ENCODE measurements around the gene MOAP1.
"Not testable (repeated sequence)": the region's sequence is repeated elsewhere in the genome, so short reads cannot be mapped to it uniquely, and the experiment has no call there.

Gene MOAP1

DNA sequence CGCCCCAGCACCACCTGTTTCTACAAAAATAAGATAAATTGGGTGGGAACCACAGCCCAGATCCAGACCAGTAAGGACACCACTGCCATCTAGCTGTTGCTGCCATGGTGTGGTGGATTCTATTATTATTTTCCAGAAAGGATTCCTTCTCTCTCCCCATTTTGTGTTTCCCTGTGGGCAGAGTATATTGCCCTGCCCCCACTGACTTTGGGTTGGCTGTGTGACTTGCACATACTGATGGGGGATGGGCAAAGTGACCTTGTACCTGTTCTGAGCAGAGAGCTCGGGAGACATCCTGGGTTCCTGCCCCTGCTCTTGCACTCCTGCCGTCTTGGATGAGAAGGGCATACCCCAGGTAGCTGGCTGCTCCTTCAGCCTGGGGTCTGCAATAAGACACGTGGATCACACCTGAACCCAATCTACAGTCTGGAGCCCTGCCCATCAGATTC is 24.3 kb downstream of the MOAP1 start:
- H3K4me1 ChIP-seq (ENCODE audit: control insufficient read depth, insufficient read depth, low read length), result no peaks in the 10 kb centered on the region
- POLR2A ChIA-PET, result interaction anchor here (0.7 kb wide), 1 partner anchor 27 kb away, joined by 3 read pairs; no protein-coding TSS in a partner anchor

DNA sequence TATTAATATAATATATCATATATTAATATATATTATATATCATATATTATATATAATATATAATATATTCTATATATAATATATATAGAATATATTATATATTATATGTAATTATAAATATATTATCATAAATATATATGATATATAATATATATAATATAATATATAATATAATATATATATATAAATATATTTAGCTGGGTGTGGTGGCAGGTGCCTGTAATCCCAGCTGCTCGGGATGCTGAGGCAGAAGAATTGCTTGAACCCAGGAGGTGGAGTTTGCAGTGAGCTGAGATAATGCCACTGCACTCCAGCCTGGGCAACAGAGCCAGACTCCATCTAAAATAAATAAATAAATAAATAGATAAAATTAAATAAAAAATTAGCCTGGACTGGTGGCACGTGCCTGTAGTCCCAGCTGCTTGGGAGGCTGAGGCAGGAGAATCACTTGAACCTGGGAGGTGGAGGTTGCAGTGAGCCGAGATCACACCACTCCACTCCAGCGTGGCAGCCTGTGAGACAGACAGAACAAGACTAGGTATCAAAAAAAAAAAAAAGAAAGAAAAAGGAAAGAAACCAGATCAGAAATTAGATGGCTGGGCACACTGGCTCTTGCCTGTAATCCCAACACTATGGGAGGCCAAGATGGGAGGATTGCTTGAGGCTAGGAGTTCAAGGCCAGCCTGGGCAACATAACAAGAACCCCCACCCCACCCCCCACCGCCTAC is 24.9 kb downstream of the MOAP1 start:
- ChIA-PET CTCF (interaction anchor here (0.6 to 1.4 kb wide), 6 partner anchors 12 to 507 kb away, joined by 3 to 7 read pairs (median 4); no protein-coding TSS in a partner anchor), POLR2A (interaction anchor here (0.7 kb wide), 1 partner anchor 27 kb away, joined by 3 read pairs; no protein-coding TSS in a partner anchor)
- not testable (repeated sequence) for H3K9me3 ChIP-seq (ENCODE audit: control insufficient read depth, insufficient read depth, low read depth, low read length); H3K36me3 ChIP-seq (ENCODE audit: control insufficient read depth in 2 of 2, insufficient read depth in 1 of 2, low read length in 2 of 2); H3K4me1 ChIP-seq (ENCODE audit: control insufficient read depth, insufficient read depth, low read length); H3K4me3 ChIP-seq (ENCODE audit: low read depth, low read length); H3K27ac ChIP-seq (ENCODE audit: extremely low read depth, low read depth, low read length)
- TF ChIP-seq ZNF335 (tag by site-specific recombination; conservative IDR thresholded peaks at IDR 0.05), result peak; percentile 37; the same call in 1 of the 2 replicates

More for the DNA sequence above, 24.3 kb downstream of the MOAP1 start:
- Histone ChIP-seq H3K4me3 (ENCODE audit: low read depth, low read length) (no peak overlapping the region), H3K9me3 (ENCODE audit: control insufficient read depth, insufficient read depth, low read depth, low read length) (no peaks in the 10 kb centered on the region), H3K27ac (ENCODE audit: extremely low read depth, low read depth, low read length) (no peak overlapping the region), H3K36me3 (ENCODE audit: control insufficient read depth in 2 of 2, insufficient read depth in 1 of 2, low read length in 2 of 2) (no peaks in the 10 kb centered on the region)
- peak; percentile 38 for TF ChIP-seq ZNF654 (tag by site-specific recombination; IDR thresholded peaks at IDR 0.05; ENCODE audit: low read depth)
- TF ChIP-seq GLIS2 (tag by site-specific recombination; IDR thresholded peaks at IDR 0.05), result no peak
- CTCF ChIA-PET, result interaction anchor here (0.6 to 1.4 kb wide), 11 partner anchors 9 to 506 kb away, joined by 3 to 8 read pairs (median 4); no protein-coding TSS in a partner anchor

DNA sequence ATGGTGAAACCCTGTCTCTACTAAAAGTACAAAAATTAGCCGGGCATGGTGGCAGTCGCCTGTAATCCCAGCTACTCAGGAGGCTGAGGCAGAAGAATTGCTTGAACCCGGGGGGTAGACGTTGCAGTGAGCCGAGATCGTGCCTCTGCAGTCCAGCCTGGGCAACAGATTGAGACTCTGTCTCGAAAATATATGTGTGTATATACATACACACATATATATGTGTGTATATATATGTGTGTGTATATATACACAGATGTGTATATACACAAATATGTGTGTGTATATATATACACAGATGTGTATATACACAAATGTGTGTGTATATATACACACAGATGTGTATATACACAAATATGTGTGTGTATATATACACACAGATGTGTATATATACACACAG is 26.3 kb downstream of the MOAP1 start:
- H3K4me1 ChIP-seq (ENCODE audit: control insufficient read depth, insufficient read depth, low read length); H3K27ac ChIP-seq (ENCODE audit: extremely low read depth, low read depth, low read length); H3K4me3 ChIP-seq (ENCODE audit: low read depth, low read length); POLR2A ChIA-PET; H3K36me3 ChIP-seq (ENCODE audit: control insufficient read depth in 2 of 2, insufficient read depth in 1 of 2, low read length in 2 of 2); CTCF ChIA-PET; H3K9me3 ChIP-seq (ENCODE audit: control insufficient read depth, insufficient read depth, low read depth, low read length): not testable (repeated sequence)

DNA sequence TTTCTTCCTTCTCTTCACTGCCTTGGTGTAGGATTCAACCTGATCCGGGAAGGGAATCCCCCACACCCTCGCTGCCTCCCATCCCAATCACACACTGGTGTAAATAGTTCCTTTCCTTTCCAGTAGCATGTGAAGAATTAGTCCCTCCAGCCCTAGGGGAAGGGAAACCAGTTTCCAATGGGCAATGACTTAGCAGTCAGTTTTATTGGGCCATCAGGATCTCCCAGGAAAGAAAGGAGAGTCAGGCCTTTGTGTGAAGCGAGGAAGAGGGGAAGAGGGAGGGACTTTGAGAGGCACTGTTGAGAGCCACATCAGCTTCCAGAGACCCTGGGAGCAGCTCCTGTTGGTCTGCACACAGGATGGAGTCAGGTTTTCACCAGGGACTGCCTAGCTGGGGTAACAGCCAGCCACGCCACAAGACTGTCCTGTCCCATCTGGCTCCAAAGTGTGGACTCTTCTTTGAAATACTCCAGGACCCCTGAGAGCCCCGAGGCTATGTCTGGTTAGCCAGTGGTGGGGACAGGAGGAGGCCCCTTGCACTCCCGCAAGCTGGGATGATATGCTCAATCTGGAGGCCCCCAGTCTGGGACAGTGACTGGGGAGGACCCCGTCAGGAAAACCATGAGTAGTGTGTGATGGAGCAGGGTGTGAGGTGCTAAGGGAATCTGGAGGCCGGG is 27.9 kb downstream of the MOAP1 start:
- TF ChIP-seq ZNF302 (tag by site-specific recombination; IDR thresholded peaks at IDR 0.05; ENCODE audit: low read depth), result no peak
- TF ChIP-seq IKZF3 (tag by site-specific recombination; IDR thresholded peaks at IDR 0.05), result 0 out of 2 replicates have a peak, but pooled peaks have one; percentile 21
- no peaks in the 10 kb centered on the region for H3K4me1 ChIP-seq (ENCODE audit: control insufficient read depth, insufficient read depth, low read length)
- no peak overlapping the region for H3K4me3 ChIP-seq (ENCODE audit: low read depth, low read length)
- POLR2A ChIA-PET, result no interaction called here
- CTCF ChIA-PET, result interaction anchor here (1.0 kb wide), 1 partner anchor 44 kb away, joined by 5 read pairs; no protein-coding TSS in a partner anchor
- H3K9me3 ChIP-seq (ENCODE audit: control insufficient read depth, insufficient read depth, low read depth, low read length), result no peaks in the 10 kb centered on the region
- H3K27ac ChIP-seq (ENCODE audit: extremely low read depth, low read depth, low read length), result no peak overlapping the region
- no peaks in the 10 kb centered on the region for H3K36me3 ChIP-seq (ENCODE audit: control insufficient read depth in 2 of 2, insufficient read depth in 1 of 2, low read length in 2 of 2)

DNA sequence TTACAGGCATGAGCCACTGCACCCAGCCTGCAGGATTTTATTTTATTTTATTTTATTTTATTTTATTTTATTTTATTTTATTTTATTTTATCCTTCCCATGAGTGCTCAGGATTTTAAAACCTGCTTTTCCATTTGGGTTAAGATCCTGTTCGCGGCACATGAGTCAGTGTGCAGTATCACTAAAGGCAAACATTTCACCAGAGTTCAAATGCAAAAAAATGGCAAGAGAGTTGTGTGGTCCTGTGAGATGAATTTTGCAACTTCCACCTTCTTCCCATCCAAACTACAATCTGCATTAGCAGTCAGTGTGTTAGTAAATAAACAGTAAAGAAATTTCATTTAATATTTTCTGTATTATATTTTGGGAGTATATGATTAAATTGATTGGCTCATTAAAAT is 29.0 kb downstream of the MOAP1 start:
- no peaks in the 10 kb centered on the region for H3K9me3 ChIP-seq (ENCODE audit: control insufficient read depth, insufficient read depth, low read depth, low read length)
- no peaks in the 10 kb centered on the region for H3K36me3 ChIP-seq (ENCODE audit: control insufficient read depth in 2 of 2, insufficient read depth in 1 of 2, low read length in 2 of 2)
- ChIA-PET POLR2A (no interaction called here), CTCF (no interaction called here)
- H3K4me3 ChIP-seq (ENCODE audit: low read depth, low read length), result no peak overlapping the region
- H3K4me1 ChIP-seq (ENCODE audit: control insufficient read depth, insufficient read depth, low read length), result no peaks in the 10 kb centered on the region
- TF ChIP-seq ZNF830 (tag by site-specific recombination; IDR thresholded peaks at IDR 0.05; ENCODE audit: low read depth) (no peak), REPIN1 (tag by site-specific recombination; IDR thresholded peaks at IDR 0.05; ENCODE audit: low read depth) (no peak), ZBTB21 (tag by site-specific recombination; IDR thresholded peaks at IDR 0.05) (no peak), ZXDB (tag by site-specific recombination; IDR thresholded peaks at IDR 0.05) (no peak), HOXD13 (CRISPR knock-in tag; IDR thresholded peaks at IDR 0.05; ENCODE audit: borderline replicate concordance) (no peak), ZNF529 (tag by site-specific recombination; IDR thresholded peaks at IDR 0.05; ENCODE audit: insufficient replicate concordance) (no peak), ZBTB20 (tag by site-specific recombination; IDR thresholded peaks at IDR 0.05) (no peak), MYNN (tag by site-specific recombination; IDR thresholded peaks at IDR 0.05; ENCODE audit: borderline replicate concordance) (no peak)
- TF ChIP-seq, protein P1, sequence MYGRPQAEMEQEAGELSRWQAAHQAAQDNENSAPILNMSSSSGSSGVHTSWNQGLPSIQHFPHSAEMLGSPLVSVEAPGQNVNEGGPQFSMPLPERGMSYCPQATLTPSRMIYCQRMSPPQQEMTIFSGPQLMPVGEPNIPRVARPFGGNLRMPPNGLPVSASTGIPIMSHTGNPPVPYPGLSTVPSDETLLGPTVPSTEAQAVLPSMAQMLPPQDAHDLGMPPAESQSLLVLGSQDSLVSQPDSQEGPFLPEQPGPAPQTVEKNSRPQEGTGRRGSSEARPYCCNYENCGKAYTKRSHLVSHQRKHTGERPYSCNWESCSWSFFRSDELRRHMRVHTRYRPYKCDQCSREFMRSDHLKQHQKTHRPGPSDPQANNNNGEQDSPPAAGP (tag by site-specific recombination; IDR thresholded peaks at IDR 0.05), result no peak
- H3K27ac ChIP-seq (ENCODE audit: extremely low read depth, low read depth, low read length), result no peak overlapping the region
